GM19023 (cell line): ENCODE results near the gene TNFAIP8.

Source experiments
- ATAC-seq: cut with Tn5 transposase; IDR thresholded peaks from one replicate; pipeline ENCODE4 v1.9.1; 2021; ENCODE audit warnings: mild to moderate bottlenecking, moderate library complexity; ENCODE audit not compliant: unreplicated experiment

Gene TNFAIP8

DNA sequence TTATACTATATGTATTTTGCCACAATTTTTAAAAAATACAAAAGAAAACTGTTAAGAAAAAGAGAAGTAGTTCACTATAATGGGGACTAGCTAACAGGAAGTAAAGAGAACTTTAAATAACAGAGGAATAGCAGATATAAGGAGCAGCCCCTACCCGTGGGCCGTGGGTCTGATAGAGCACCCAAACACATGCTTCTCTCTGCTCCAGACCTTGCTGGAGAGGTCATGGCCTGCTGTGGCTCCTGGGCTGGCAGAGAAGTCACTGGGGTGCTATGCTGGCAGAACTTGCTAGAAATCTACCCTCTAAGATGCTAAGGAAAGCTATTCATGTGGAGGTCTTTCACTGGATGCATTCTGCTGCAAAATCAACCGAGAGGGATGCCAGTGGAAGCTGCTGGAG is 10.0 kb upstream of the TNFAIP8 start:
- no peak for ATAC-seq

DNA sequence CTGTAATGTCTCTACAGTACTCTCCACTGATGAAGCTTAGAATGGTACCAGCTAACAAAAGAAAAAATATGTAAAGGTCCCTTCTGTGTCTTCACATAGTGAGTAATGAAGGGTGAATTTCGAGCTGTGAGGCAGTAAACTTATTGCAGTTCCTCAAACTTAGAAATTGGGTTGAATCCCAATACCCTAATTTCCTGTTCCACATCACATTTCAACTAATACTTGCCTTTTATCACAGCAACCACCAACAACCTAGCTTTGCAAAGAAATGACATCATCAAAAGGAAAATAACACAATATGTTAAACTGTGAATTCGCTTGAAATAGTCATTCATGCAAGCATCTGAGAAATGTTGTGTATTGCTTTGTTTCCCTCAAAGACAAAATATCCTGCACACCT is 9.4 kb upstream of the TNFAIP8 start:
- ATAC-seq: no peak

DNA sequence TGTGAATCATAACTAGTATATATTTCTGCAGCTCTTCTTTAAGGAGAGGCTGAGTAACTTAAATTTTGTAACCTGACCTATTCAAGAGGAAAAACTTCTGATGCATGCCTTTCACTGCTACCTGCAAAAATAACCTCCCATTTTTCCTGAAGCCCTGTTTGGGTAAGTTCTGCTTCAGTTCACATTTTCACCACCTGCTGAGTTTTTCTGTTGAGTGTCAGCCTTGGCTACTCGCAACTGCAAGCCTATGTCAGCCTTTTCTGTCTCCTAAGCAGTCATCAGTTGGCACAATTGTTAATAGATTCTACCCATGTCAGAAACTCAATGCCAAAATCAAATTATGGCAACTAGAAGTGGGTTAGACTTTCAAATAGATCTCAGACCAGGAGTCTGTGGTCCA is 8.2 kb upstream of the TNFAIP8 start:
- ATAC-seq: no peak

DNA sequence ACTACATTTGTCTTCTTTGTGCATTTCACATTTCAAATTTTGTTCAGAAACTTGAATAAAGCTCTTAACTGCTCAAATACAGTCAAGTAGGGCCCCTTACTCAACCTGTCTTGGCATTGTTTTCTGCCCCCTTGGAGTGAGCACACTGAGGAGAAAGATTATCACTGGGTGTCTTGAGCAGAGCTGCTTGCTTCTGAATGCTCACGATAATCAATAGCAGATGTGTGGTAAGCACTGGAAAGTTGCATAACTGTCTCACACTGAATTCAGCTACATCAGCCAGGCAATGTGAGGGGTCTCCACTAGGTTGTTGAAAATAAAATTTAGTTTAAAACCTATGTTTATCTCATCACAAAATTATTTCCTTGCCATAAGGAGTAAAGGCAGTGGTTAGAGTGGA is 7.8 kb upstream of the TNFAIP8 start:
- no peak for ATAC-seq

DNA sequence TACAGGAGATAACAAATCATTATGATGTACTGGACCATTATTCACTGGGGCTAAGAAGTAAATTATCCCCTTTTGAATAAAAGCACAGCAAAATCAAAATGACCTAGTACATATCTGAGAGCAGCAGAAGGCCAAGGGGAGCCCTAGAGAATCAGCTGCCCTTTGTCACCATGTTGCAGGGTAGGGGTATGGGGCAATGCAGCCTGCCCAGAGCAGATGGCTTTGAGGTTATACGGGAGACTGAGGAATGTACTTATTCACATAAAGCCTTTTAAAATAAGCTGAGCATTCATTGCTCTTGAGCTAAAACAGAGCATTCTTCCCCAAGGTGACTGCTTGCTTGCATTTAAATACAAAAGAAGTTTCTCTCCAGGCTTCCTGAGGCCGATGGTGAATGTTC is 2.6 kb upstream of the TNFAIP8 start:
- no peak for ATAC-seq

DNA sequence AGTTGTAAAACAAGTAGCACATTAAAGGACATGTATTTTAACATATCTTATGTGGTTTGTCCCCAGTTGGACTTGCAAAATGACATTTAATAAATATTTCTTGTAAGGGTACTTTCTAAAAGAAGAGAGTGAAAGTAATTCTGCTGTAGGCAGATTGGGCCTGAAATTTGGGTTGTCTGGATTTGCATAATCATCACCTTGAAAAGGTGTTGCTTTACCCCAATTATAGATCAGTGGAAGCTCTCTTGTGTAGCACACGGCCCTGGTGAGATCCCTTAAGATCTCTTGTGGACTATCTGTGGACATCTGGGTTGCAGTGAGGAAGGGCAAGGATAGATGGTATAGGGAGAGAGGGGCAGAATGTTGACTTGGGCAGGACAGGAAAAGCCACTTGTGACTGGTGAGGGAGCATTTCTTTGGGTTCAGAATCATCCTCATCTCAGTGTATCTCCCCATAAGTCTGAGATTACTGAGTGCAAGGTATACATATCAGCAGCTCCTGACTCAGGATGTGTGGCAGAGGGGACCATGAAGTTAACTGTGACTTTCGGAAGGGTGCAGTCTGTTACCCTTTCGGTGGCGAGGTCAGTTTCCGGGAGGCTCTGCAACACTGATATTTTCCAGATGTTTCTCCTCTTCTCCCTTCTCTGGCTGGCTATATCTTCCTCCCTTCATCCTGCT is 2.0 kb upstream of the TNFAIP8 start:
- ATAC-seq: peak; percentile 39

DNA sequence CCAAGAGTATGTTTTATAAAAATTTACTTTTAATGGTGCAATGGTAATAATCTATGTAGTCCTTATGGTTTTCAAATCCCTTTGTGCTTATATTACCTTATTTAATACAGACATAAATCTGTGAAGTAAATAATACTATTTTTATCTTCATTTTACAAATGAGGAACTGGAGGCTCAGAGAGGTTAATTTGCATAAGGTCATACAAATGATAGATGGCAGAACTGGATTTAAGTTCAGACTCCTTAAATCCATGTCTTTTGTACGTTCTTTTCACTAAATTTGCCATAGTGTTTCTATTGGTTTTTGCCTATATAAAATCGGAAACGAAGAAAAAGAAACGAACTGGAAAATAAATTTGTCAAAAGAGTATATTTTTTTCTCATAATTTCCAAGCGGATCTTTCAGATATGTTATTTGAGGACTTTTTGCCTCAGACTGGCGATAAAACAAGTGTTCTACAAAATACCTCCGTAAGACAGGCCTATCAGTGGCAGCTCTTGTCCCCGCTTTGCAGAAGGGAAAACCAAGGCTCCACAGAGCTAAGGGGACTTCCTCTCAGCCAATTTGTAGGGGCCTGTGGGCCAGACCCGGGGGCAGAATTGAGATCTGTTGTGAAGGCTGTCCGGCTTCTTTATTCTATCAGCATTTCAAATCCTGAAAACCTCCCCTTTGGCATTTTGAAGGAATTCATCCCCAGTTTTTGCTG is 1.1 kb upstream of the TNFAIP8 start:
- ATAC-seq: no peak

DNA sequence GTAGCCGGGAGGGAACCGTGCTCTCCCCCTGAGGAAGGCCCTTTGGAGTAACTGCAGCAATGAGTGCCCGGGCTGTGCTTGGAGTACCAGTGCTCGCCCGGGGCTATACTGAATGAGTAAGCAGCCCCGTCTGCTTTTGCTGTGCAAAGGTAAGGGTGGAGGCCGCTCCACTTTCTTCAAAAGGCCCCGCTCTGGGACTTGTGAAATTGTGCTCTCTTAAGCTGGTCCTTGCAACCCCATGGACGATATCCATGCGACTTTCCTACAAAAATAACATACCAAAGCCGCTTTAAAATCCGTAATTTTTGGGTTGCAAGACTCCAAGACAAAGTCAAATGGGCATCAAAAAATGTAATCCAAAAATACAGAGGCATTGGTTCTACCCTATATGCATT is 578 bp upstream of the TNFAIP8 start:
- peak; percentile 36 for ATAC-seq

DNA sequence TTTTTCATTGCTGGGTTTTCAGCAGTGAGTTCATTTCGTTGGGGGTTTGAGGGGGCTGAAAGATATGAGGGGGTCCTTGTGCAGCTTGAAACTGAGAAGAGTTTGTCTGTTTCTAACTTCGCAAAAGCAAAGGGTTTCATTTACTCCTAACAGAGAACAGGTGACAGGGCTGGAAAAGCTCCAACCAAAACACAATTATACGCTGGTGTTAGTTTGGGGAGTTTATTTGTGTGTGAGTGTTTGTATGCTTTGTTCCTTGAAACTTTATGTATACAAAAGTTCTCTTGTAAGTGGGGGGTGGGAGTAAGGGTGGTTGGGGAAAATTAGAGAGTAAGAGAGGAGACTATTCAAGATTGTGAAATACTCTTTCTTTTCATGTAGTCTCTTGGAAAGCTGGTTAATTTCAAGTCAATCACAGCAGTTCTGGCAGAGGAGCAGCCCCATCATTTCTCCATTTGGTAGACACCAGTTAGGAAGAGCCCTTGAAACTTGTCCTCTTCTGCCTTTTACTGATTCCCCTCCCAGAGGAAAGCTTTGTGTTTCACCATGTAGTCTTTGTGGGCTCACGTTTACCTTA is 881 bp downstream of the TNFAIP8 start:
- no peak for ATAC-seq

DNA sequence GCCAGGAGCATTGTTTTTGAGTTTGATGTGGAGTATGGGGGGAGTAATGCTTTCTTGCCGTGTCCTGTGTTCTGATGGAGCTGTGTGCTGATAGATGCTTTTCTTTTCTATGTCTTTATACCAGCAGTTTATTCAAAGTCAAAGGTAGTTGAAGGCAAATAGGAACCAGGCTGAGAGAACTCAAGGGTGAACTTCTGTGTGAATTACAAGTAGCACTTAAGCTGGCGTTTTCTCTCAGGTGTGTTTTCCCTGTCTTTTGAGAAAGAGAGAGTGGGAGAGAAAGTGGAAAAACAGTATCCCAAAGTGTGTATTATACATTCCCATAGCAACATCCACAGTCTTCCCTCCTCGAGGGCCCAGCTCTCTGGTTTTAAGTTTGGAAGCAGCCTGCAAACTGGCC is 1.5 kb downstream of the TNFAIP8 start:
- no peak for ATAC-seq

DNA sequence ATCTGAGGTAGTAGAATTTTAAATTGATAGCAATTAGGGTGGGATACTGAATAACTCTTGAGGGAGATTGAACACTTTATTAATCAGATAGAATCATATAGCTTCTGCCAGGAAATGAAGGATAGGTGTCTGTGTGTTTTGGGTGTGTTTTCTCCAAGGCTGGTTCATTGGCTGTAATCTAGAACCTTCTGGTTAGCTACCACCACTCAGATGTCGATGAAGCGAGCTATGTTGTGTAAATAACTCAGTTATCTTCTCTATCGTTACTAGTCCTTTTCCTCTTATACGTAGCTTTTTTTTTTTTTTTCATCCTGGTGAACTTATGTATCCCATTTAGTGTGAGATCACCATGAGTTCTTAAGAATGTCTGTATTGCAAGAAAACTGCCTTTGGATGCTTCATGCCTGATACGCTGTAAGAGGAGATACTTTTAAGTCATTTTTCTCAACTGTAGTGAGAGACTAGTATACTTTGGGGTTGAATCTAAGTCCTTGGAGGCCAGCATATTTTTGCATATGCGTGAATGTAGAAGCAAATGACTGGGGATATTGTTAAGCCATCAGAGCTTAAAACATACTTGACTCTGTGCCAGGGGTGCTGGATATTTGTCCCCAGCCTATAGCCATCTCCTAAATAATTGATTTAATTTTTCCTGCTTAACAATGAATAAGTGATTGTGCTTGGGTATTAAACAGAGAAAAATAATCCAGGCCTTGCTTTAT is 2.1 kb downstream of the TNFAIP8 start:
- ATAC-seq: no peak

DNA sequence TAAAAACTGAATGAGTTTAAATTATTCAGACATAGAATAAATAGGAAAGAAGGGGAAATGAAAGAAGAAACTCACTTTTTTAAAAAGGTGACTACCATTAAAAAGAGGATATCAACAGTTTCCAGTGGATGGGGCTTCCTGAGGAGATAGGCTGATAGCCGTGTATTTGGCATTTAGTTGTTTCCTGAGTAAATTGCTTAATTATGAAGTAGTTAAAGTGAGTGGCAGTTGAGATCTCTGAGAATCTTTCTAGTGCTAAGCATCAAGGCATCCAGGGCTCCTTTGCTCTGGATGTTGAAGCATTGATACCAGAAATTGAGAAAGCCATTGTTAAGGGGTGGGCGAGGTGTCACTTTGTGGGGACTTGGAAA is 2.7 kb downstream of the TNFAIP8 start:
- ATAC-seq: no peak

DNA sequence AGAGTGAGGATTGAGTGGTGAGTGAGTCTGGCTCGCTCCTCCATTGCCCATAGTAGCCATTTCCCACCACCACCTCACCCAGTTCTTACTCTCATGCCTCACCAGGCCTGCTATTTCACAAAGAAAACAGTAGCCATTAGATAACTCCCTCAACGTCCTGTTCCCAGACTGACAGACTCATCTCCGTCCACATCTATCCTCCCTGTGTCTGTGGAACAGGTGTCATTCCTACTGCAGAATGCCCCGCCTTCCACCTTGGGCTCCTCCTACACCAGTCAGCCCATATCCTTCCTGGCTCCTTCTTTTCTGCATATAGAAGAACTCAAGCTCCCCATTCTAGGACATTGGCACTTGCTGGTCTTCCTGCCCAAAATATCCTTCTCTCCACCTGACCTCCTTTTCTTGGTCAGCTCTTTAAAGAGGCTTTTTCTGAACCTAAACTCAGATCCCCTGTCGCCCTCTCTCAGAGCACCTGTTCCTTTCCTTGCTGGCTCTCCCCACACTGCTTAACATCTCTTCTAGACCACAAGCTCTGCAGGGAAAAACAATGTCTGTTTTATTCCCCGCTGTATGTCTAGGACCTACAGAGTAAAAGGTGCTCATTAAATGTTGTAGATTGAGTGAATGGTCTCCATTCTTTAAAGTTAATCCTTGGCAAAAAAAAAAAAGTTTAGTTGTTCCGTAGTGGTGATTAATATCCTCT is 3.2 kb downstream of the TNFAIP8 start:
- no peak for ATAC-seq

DNA sequence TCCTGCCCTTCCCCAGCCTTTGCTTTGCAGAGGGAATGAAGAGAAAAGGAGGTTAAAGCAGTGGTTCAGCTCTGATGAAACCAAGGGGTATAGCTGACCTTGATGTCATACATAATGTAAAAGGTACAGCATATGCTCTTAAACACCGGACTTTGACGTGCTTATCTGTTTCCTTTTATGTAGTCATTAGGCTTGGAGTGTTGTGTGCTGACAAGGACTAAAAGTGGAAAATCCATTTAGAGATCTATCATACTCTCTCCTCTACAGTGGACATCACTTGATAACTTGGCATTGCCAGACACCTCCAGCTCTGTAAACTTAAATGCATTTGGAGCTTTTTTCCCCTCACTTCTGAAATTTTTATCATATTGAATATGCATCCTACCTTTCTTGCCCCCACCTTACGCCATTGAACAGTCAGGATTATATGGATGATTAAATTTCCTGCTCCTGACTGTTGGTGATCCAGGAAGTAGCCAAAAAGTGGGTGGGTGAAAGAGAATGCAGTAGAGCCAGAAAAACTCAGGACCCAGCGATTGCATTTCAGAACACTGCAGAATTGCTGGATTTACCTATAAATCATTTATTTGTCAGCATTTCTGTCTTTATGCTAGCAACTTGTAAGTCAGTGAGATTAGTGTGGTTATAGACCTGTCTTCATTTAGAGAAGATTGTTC is 4.1 kb downstream of the TNFAIP8 start:
- ATAC-seq: no peak

DNA sequence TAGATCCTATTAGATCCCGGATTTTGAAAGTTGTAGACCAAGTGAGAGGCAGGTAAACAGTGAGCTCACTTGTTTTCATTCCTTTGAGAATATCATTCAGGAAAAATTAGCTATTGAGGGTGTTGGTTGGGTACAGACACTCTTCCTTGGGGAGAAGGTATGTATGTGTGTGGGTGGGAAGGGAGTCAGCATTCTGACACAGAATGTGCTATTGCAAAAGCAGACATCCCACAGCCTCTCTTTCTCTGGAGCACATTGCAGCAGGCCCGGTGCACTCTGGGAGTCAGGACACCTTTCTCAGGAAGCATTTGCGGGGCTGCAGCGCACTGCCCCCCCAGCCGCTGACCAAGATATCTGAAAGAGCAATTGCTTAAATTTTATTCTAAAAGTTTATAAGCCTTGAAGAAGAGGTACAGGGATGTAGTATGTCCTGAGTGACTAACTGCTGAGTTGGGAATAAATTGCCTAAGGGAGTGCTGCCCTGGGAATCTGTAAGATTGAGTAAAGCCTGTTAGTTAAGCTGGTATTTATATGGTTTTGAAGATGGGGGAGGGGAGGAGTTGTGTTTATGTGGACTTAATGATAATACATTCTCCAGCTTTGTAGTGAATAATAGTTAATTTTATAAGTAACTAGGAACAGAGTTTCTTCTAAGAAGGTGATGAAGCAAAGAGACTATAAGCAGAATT is 5.2 kb downstream of the TNFAIP8 start:
- no peak for ATAC-seq

DNA sequence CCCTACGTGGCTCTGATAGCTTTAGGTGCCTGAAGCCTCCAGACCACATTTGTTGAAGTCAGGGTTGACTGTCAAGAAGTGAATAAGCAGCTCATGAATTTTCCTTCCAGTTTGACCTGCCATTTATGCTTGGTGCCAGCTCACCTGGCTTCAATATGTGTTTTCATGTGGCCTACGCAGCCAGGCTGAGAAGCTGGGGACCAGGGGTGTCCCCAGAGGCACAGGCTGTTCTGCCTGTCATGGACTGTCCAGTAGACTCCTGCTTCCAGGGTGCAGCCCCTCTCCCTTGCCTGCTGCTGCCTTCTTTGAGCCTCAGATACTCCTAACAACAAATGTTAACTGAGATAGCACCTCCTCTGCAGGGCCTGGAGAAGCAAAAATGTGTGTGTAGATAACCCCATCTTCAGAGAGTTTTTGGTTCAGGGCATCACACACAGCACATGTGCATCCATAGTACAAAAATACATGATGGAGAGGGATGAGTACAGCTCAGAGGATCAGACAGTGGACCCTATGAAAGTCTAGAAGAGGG is 5.8 kb downstream of the TNFAIP8 start:
- no peak for ATAC-seq

DNA sequence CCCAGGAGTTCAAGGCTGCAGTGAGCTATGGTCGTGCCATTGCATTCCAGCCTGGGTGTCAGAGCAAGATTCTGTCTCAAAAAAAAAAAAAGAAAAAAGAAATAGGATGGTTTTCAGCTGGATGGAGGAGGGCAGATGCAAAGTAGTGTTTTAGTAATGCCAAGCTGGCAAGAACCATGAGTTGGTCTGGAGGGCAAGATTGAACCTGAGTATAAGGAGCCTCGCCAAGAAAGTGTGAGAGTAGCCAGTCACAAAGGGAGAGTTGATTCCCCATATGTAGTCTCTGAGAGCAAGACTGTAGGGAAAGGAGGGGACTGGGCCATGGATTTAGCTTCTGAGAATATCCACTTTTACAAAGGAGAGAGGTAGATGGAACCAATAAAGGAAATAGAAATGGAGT is 6.9 kb downstream of the TNFAIP8 start:
- no peak for ATAC-seq

DNA sequence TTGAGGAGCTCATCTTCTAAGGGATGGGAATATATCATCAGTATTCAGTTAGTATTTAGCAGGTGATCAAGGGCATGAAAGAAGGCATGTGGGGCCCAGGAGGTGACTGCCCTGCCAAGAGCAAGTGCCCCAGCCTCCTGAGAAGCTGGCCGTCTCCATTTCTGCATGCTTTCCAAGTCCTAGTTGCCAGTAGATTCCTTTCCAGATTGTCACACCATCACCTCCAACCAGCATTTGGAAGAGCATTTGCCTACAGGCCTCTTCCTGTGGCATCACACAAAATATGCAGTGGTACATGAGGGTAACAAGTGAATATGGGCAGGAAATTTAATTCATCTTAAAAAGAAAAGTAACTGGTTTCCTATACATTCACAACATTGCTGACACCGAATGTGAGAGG is 7.5 kb downstream of the TNFAIP8 start:
- no peak for ATAC-seq

DNA sequence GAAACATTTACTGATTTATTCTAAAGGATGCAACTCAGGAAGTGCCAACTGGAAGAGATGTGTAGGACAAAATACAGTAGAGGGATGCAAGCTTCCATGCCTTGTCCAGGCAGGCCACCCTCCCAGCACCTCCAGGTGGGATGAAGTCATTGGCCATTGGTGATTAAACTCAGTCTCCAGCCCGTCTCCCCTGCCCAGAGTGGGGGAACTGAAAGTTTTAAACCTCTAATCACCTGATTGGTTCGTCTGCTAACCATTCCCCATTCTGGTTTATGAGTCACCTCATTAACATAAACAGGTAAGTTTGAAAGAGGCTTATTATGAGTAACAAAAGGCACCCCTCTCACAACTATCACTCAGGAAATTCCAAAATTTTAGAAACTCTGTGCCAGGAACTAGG is 8.1 kb downstream of the TNFAIP8 start:
- ATAC-seq: no peak
